ENCODE measurements around the gene MEIG1.
"Not testable (repeated sequence)": the region's sequence is repeated elsewhere in the genome, so short reads cannot be mapped to it uniquely, and the experiment has no call there.

Gene MEIG1

GRCh38 chr10:14925268-14925667, 33.9 kb upstream of the MEIG1 start:
- no peak for DNase-seq (ENCODE audit: extremely low read depth, low read depth)
- no peak for TF ChIP-seq CTCF (IDR thresholded peaks at IDR 0.05; ENCODE audit: low read depth, low read length)

GRCh38 chr10:14926061-14926470, 33.1 kb upstream of the MEIG1 start:
- DNase-seq (ENCODE audit: extremely low read depth, low read depth), result no peak
- TF ChIP-seq CTCF (IDR thresholded peaks at IDR 0.05; ENCODE audit: low read depth, low read length), result no peak

- no peak for TF ChIP-seq CTCF (IDR thresholded peaks at IDR 0.05; ENCODE audit: low read depth, low read length)
- DNase-seq (ENCODE audit: extremely low read depth, low read depth), result no peak
These were observed 32.3 kb upstream of the MEIG1 start for GRCh38 chr10:14926722-14927416.

- TF ChIP-seq CTCF (IDR thresholded peaks at IDR 0.05; ENCODE audit: low read depth, low read length), result no peak
- DNase-seq (ENCODE audit: extremely low read depth, low read depth), result no peak
These were observed 28.6 kb upstream of the MEIG1 start for GRCh38 chr10:14930610-14931009.

GRCh38 chr10:14936584-14936983, 22.6 kb upstream of the MEIG1 start:
- no peak for DNase-seq (ENCODE audit: extremely low read depth, low read depth)
- no peak for TF ChIP-seq CTCF (IDR thresholded peaks at IDR 0.05; ENCODE audit: low read depth, low read length)

- DNase-seq (ENCODE audit: extremely low read depth, low read depth), result not testable (repeated sequence)
These were observed 20.2 kb upstream of the MEIG1 start for GRCh38 chr10:14938971-14939370.

- DNase-seq (ENCODE audit: extremely low read depth, low read depth), result not testable (repeated sequence)
These were observed 16.8 kb upstream of the MEIG1 start for GRCh38 chr10:14942147-14942949.

GRCh38 chr10:14942950-14943338, 16.2 kb upstream of the MEIG1 start:
- not testable (repeated sequence) for DNase-seq (ENCODE audit: extremely low read depth, low read depth)

GRCh38 chr10:14945108-14945507, 14.1 kb upstream of the MEIG1 start:
- no peak for DNase-seq (ENCODE audit: extremely low read depth, low read depth)
- no peak for TF ChIP-seq CTCF (IDR thresholded peaks at IDR 0.05; ENCODE audit: low read depth, low read length)
